Stimulated activated CD8-positive, alpha-beta memory T cell treated with anti-CD3 and anti-CD28 coated beads, Interleukin-4, amount 100 ng/mL, for 4 hours (primary cell): ENCODE measurements around the gene ERN1.

Experiments
- DNase-seq, 2 donors: peaks; one replicate each; pipeline ENCODE4 v3.0.0-alpha.2; 2020; ENCODE audit warnings: low read depth in 2 of 2, low spot score in 1 of 2

The ERN1 gene

GRCh38 chr17:64113006-64113405 is 16.9 kb downstream of the ERN1 start:
- no peak for DNase-seq

- DNase-seq, result no peak
Measured at GRCh38 chr17:64111831-64112230, 18.1 kb downstream of the ERN1 start.

DNA sequence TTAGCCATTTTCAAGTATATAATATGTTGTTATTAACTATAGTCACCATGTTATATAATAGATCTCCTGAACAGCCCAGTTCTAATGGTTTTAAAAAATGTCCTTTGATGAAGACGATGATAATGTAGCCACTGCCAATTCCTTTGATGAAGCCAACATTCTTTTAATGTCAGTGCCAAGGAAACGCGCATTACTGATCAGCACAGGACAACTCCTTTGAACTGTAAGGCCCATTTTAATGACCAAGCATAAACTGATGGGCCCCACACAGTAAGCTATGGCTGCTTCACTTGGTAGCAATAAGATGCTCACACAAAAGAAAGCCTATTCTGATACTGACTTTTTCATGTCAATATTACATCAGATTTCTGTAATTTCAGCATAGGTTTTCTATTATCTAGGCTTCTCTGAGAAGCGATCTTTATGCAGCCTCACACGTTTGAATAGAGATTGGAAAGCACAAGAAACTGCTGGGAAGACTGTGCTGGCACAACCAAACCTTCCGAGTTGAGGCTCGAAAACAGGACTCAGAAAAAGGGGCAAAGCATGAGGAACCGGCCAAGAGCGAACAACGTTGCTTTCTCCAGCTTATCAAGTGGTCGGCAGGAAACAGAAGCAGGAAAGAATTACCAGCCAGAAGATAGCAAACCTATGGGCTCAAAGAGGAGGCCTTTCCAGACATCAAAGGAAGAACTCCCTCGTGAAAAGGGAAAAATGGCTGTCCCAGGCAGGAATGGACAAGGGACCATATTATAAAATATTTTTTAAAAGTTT is 19.4 kb downstream of the ERN1 start:
- DNase-seq, result no peak

- no peak for DNase-seq
Measured at GRCh38 chr17:64109400-64109799, 20.5 kb downstream of the ERN1 start.

DNA sequence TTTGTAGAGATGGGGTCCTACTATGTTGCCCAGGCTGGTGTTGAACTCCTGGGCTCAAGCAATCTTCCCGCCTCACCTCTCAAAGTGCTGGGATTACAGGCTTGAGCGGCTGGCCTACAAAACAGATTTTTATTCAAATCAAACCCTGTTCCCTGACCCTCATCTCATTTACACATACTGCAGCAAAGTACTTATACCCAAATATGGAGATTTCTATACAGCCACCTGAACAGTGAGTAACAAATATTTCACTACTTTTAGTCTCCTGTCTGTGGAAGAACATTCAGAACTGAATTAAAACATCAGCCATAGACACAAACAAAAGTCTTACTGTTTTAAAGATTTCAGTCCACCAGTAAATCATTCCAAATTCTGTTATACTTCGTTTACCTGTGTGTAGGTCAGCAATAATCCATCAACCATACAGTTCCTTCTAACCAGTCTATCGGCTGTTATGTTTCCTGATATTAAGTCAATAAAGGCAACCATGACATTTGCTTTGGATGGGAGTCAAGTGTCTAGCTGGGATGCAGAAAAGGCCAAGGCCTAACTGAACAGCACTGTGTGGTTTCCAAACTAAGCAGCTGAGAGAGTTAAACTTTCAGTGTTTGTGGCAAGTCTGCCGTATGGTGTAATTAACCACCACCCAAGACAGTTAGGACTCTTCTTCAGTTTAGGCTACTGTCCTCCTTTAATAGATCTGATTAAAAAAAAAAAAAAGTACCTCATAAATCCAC is 22.3 kb downstream of the ERN1 start:
- no peak for DNase-seq

DNA sequence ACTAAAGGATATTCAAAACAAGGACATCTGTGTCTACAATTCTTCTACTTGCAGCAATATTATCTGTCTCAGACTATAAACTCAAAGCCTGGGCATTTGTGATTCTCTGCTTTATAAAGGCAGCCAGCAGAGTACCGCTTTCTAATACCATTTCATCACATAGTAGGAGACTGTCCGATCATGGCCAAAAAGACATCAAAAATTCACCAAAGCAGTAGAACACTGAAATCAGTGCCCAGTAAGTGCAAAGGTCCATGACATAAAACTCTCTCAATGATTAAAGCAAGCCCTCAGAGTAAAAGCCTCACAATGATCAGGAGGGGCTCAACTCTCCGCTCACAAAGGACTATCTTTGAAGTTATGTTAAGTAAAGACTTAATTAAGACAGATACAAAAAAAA is 23.0 kb downstream of the ERN1 start:
- DNase-seq, result no peak

GRCh38 chr17:64103391-64104364 is 26.3 kb downstream of the ERN1 start:
- no peak for DNase-seq

- DNase-seq, result no peak
Measured at GRCh38 chr17:64102627-64103390, 27.1 kb downstream of the ERN1 start.

GRCh38 chr17:64099543-64099942 is 30.4 kb downstream of the ERN1 start:
- DNase-seq, result no peak

DNA sequence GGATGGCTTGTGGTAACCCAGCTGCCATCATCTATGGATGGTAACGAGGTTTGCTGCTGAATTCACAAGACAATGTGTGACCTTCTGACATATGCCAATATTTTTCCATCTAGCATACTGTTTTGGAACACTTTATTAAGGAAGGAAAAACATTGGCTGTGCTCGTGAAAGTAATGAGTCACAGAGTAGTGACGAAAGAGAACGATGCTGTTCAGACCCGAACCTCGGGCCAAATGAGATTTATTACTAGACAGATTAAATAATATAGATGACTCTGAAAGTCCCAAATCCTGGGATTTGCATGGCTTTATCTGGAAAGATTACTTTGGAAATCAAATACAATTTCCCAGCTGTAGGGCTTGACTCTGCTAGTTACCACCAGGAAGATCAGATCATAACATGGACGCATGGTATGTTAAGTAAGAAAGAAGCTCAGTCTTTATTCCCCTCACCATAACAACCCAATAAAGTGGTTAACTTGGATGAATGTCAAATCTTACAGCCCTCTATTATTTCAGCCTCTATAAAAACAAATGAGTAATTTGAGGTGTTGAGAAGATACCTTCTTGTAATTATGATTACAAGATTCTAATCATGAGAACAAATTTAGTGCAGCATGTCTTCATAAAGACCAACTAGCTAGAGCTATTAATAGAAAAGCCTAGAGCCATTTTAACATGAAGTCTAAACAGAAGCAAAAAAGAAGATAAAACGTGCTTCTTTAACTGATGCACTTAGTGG is 32.6 kb downstream of the ERN1 start:
- no peak for DNase-seq

GRCh38 chr17:64096037-64096436 is 33.9 kb downstream of the ERN1 start:
- DNase-seq, result no peak

DNA sequence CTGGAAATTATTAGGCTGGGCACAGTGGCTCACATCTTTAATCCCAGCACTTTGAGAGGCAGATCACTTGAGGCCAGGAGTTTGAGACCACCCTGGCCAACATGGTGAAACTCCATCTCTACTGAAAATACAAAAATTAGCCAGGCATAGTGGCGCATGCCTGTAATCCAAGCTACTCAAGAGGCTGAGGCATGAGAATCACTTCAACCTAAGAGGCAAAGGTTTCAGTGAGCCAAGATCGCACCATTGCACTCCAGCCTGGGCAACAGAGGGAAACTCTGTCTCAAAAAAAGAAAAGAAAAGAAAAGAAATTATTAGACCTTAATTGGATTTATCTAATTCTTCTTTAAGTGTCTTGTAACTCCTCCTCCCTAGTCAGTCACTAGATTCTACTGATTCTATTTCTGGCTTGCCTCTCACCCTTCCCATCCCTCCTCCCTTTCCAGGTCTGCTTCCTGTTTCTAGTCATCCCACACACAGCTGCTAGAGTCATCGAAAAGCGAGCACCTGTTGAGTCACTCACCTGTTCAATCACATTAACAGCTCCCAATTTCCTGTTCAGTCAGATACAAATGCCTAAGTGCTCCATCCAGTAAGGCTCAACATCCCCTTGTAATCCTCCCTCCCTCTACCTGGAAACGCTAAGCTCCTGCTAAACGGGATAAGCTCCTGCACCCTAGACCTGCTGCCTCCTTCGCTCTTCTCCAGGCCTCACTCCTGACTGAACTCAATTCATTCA is 34.6 kb downstream of the ERN1 start:
- DNase-seq, result no peak

- no peak for DNase-seq
Measured at GRCh38 chr17:64094412-64094811, 35.5 kb downstream of the ERN1 start.

GRCh38 chr17:64092952-64093451 is 36.9 kb downstream of the ERN1 start:
- no peak for DNase-seq

- no peak for DNase-seq
Measured at GRCh38 chr17:64092113-64092512, 37.8 kb downstream of the ERN1 start.

DNA sequence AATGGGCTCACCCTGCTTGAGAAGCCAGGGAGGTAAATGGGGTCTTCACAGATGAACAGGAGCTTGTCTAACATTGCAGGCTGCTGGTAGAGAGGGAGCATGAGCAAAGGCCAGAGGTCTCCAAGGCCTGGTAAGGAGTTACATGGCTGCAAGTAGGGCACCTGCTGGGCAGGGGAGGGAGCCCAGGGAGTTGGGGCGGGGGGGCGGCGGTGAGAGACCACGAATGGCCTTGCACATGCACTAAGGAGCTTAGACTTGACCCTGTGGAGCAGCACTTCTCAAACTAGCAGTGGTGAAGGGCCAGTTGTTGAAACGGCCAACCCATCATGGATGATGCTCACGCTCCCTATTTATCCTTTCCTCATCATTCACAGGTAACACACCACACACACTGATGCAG is 38.4 kb downstream of the ERN1 start:
- DNase-seq, result no peak

GRCh38 chr17:64091116-64091515 is 38.8 kb downstream of the ERN1 start:
- DNase-seq, result no peak

DNA sequence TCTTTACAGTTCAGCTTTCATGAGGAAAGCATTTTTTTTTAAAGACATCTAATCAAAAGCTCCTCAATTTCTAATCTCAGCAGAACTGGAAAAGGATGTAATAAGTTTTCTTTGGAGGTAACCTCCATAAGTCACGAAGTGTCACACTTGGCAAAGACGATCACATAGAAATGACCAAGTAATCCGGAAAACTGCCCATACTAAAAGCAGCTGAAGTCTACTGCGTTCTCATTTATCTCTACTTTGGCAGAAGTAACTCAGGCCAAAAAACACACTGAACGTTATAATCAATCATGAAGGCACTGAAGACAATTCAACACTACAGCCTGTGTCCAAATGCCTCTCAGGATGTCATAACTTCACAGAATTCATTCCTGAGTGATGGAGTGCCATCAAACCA is 39.8 kb downstream of the ERN1 start:
- no peak for DNase-seq
